Hepatocyte (in vitro differentiated cells): ENCODE data around the gene KRT32. TPM values are rescaled to one million over a fixed set of nuclear protein-coding genes. Genes with fewer than 3 reads are reported as not detected.

Experiments
- DNase-seq: peaks from one replicate; pipeline ENCODE4 v3.0.0-alpha.2; 2016; ENCODE audit warnings: low spot score
- H2AFZ ChIP-seq: fragments of 200-600 bp; sonication (generic); 2 replicates; pipeline ENCODE4 v1.6.0; 2016; ENCODE audit warnings: antibody characterized with exemption, mild to moderate bottlenecking
- H3K27ac ChIP-seq: fragments of 200-600 bp; sonication (generic); 2 replicates; pipeline ENCODE4 v1.5.1; 2016; ENCODE audit warnings: mild to moderate bottlenecking
- H3K27me3 ChIP-seq: fragments of 200-600 bp; sonication (generic); 2 replicates; pipeline ENCODE4 v1.6.1; 2016
- H3K36me3 ChIP-seq: fragments of 200-600 bp; sonication (generic); replicated peaks from 2 replicates; pipeline ENCODE4 v1.5.1; 2016; ENCODE audit warnings: low read depth; ENCODE audit not compliant: insufficient read depth
- H3K4me1 ChIP-seq: fragments of 200-600 bp; sonication (generic); 2 replicates; pipeline ENCODE4 v1.5.1; 2016; ENCODE audit warnings: mild to moderate bottlenecking, moderate library complexity; ENCODE audit not compliant: insufficient read depth
- H3K4me2 ChIP-seq: fragments of 200-600 bp; sonication (generic); 2 replicates; pipeline ENCODE4 v1.6.0; 2016
- H3K4me3 ChIP-seq: fragments of 200-600 bp; sonication (generic); 2 replicates; pipeline ENCODE4 v1.5.1; 2016; ENCODE audit warnings: mild to moderate bottlenecking
- H3K79me2 ChIP-seq: fragments of 200-600 bp; sonication (generic); 2 replicates; pipeline ENCODE4 v1.6.0; 2017; ENCODE audit warnings: mild to moderate bottlenecking
- H3K9me2 ChIP-seq: fragments of 200-600 bp; sonication (generic); replicated peaks from 2 replicates; pipeline ENCODE4 v1.6.0; 2017; ENCODE audit warnings: mild to moderate bottlenecking; ENCODE audit not compliant: insufficient read depth
- H3K9me3 ChIP-seq: fragments of 200-600 bp; sonication (generic); 2 replicates; pipeline ENCODE4 v1.5.1; 2016; ENCODE audit warnings: low read depth, mild to moderate bottlenecking
- H4K20me1 ChIP-seq: fragments of 200-600 bp; sonication (generic); 2 replicates; pipeline ENCODE4 v1.6.0; 2016; ENCODE audit warnings: mild to moderate bottlenecking; ENCODE audit not compliant: insufficient read depth, poor library complexity, severe bottlenecking
- EZH2 ChIP-seq: fragments of 200-600 bp; sonication (generic); IDR thresholded peaks from 2 replicates; pipeline ENCODE4 v1.6.1; 2016; ENCODE audit warnings: antibody characterized with exemption, mild to moderate bottlenecking, borderline replicate concordance
- EZH2phosphoT487 ChIP-seq: fragments of 200-600 bp; sonication (generic); IDR thresholded peaks from one replicate; pipeline ENCODE4 v1.6.1; 2018; ENCODE audit warnings: antibody characterized with exemption, mild to moderate bottlenecking, low read depth, moderate library complexity; ENCODE audit not compliant: unreplicated experiment, severe bottlenecking
- WGBS: methylation state at CpG from one replicate; pipeline ENCODE4 v1.1.6; 2016; ENCODE audit warnings: low lambda C conversion rate; ENCODE audit errors: missing lambda C conversion rate; 5-methylcytosine and 5-hydroxymethylcytosine counted together
- polyA plus RNA-seq: library from polyadenylated mRNA; unstranded; fragments of >200 nt; fragmentation: Nextera tagmentation; extraction: Ambion mirVana; gene quantifications from 2 replicates; pipeline ENCODE4 v1.2.1, GENCODE V29; 2016
- total RNA-seq: library from RNA; depleted of rRNA; stranded (reverse); fragments of >200 nt; gene quantifications from 2 replicates; pipeline ENCODE4 v1.2.3, GENCODE V29; 2014
- TF ChIP-seq, protein P1 (sequence below): fragments of 200-600 bp; sonication (generic); IDR thresholded peaks from 2 replicates; pipeline ENCODE4 v1.5.1; 2016; ENCODE audit warnings: antibody characterized with exemption, mild to moderate bottlenecking; ENCODE audit not compliant: poor library complexity

KRT32 gene
- total and polyA plus RNA-seq, 2 experiments from 2014 or later: not detected

DNA sequence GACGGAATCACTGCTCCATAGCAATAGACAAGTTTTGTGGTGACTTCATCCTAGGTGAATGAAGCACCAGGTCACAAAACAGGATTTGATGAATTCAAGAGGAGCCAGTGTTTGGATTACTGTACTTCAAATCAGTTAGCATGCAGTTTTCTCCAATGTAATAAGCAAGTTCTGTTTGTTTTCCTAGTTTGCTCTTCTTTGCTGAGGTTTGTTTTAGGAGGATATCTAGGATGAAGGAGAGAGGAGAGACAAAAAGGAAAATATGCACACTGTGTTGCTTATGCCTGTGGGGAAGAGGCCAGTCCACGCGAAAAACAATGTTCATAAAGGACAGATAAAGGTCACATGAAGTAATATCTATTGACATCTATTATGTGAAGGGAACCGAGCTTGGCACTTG, 51.8 kb downstream of the KRT32 start:
- H3K9me3 ChIP-seq: no peaks in the 10 kb centered on the region
- no peaks in the 10 kb centered on the region for H3K36me3 ChIP-seq
- no peak overlapping the region for H2AFZ ChIP-seq
- no peak for DNase-seq
- TF ChIP-seq EZH2phosphoT487 (no peak), EZH2 (no peak)
- TF ChIP-seq, protein P1, sequence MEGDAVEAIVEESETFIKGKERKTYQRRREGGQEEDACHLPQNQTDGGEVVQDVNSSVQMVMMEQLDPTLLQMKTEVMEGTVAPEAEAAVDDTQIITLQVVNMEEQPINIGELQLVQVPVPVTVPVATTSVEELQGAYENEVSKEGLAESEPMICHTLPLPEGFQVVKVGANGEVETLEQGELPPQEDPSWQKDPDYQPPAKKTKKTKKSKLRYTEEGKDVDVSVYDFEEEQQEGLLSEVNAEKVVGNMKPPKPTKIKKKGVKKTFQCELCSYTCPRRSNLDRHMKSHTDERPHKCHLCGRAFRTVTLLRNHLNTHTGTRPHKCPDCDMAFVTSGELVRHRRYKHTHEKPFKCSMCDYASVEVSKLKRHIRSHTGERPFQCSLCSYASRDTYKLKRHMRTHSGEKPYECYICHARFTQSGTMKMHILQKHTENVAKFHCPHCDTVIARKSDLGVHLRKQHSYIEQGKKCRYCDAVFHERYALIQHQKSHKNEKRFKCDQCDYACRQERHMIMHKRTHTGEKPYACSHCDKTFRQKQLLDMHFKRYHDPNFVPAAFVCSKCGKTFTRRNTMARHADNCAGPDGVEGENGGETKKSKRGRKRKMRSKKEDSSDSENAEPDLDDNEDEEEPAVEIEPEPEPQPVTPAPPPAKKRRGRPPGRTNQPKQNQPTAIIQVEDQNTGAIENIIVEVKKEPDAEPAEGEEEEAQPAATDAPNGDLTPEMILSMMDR: no peak
- no peaks in the 10 kb centered on the region for H3K79me2 ChIP-seq
- H3K4me3 ChIP-seq: no peak overlapping the region
- WGBS: 84% methylated on average over 4 of the region's 4 CpGs
- no peaks in the 10 kb centered on the region for H4K20me1 ChIP-seq
- no peaks in the 10 kb centered on the region for H3K27me3 ChIP-seq
- peaks cover 14% of the 10 kb centered on the region for H3K4me1 ChIP-seq
- H3K4me2 ChIP-seq: no peak overlapping the region
- no peak overlapping the region for H3K27ac ChIP-seq
- H3K9me2 ChIP-seq: no peaks in the 10 kb centered on the region

DNA sequence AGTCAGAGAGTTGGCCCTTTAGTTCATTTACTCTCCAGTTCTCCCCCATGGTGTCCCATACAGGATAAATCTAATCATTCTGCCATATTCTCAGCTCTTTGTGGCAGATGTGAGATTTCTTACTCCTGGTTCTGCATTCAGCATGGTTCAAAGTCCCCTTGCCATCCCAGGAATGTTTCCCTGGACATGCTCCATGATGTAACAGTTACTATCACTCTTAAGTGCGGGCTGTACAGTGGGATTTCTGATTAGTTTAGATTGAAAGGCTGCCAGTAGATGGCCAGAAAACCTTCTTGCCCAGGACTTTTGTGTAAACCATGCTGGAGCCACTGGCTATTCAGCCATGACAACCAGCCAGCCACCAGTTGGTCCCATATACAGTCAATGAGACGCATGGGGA, 53.2 kb downstream of the KRT32 start:
- H2AFZ ChIP-seq: no peak overlapping the region
- H3K4me3 ChIP-seq: no peak overlapping the region
- no peaks in the 10 kb centered on the region for H3K27me3 ChIP-seq
- H3K4me1 ChIP-seq: peaks cover 13% of the 10 kb centered on the region
- H3K4me2 ChIP-seq: no peak overlapping the region
- no peaks in the 10 kb centered on the region for H3K9me3 ChIP-seq
- H3K9me2 ChIP-seq: no peaks in the 10 kb centered on the region
- H3K27ac ChIP-seq: no peak overlapping the region
- no peaks in the 10 kb centered on the region for H3K79me2 ChIP-seq
- WGBS: 96% methylated on average over 2 of the region's 2 CpGs
- DNase-seq: no peak
- H4K20me1 ChIP-seq: no peaks in the 10 kb centered on the region
- no peaks in the 10 kb centered on the region for H3K36me3 ChIP-seq
- no peak for TF ChIP-seq EZH2phosphoT487
- no peak for TF ChIP-seq EZH2
- TF ChIP-seq, protein P1: no peak

DNA sequence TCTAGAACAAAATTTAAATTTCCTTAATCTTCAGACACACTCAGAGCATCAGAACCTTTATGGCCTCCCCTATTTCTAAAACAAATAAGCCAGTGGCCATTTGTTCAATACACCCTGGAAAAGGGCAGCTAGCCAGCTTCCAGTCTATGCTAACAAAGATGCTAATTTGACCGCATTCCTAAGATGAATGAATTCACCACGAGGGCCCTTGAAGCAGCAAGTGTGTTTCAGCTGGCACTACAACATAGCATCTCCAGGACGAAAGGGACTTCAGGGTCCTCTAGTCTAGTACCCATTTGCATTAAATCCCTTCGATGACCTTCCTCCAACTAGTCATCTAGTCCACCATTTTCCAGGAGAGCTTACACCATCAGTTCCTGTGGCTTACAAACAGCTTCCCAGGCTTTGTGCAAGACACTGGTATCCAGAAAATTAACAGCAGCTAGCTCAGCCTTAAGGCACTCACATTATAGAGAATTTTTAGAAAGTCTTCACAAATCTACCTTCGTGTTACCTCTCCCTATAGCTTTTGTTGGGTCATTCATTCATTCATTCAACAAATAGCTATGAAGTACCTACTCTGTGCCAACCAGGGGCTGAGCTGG, 53.7 kb downstream of the KRT32 start:
- no peaks in the 10 kb centered on the region for H4K20me1 ChIP-seq
- TF ChIP-seq, protein P1: no peak
- no peak for TF ChIP-seq EZH2phosphoT487
- TF ChIP-seq EZH2: no peak
- H3K27me3 ChIP-seq: no peaks in the 10 kb centered on the region
- peaks cover 13% of the 10 kb centered on the region for H3K4me1 ChIP-seq
- 74% methylated on average over 5 of the region's 5 CpGs for WGBS
- no peaks in the 10 kb centered on the region for H3K79me2 ChIP-seq
- H3K36me3 ChIP-seq: no peaks in the 10 kb centered on the region
- H3K4me2 ChIP-seq: no peak overlapping the region
- no peak for DNase-seq
- no peaks in the 10 kb centered on the region for H3K9me3 ChIP-seq
- no peak overlapping the region for H2AFZ ChIP-seq
- H3K4me3 ChIP-seq: no peak overlapping the region
- H3K27ac ChIP-seq: no peak overlapping the region
- no peaks in the 10 kb centered on the region for H3K9me2 ChIP-seq
